GM23338 (cell line): Measurements from ENCODE around the gene PLEKHJ1.

Experiments used
- CREB1 ChIP-seq: fragments of 250-450 bp; sonication (Bioruptor Pico); IDR thresholded peaks from 2 replicates; pipeline ENCODE4 v1.5.0; 2020; ENCODE audit warnings: low read depth, mild to moderate bottlenecking, moderate library complexity
- CTCF ChIP-seq, 2 experiments: fragments of 200-600 bp in 1 of 2; sonication (generic) in 1 of 2; conservative IDR thresholded peaks; 2 replicates each; pipeline versions ENCODE4 v1.5.1 to v1.6.1; 2016 to 2017; ENCODE audit warnings: antibody characterized with exemption in 2 of 2, low read depth in 2 of 2, mild to moderate bottlenecking in 2 of 2, moderate library complexity in 1 of 2
- ETS1 ChIP-seq: IDR thresholded peaks from 2 replicates; pipeline ENCODE4 v1.6.1; 2016; ENCODE audit warnings: antibody characterized with exemption
- EZH2 ChIP-seq: fragments of 200-600 bp; sonication (generic); IDR thresholded peaks from one replicate; pipeline ENCODE4 v1.8.0; 2017; ENCODE audit warnings: antibody characterized with exemption, mild to moderate bottlenecking, low read depth; ENCODE audit not compliant: unreplicated experiment
- NANOG ChIP-seq: IDR thresholded peaks from 2 replicates; pipeline ENCODE4 v1.6.1; 2016; ENCODE audit warnings: antibody characterized with exemption, borderline replicate concordance
- POLR2AphosphoS5 ChIP-seq: IDR thresholded peaks from 2 replicates; pipeline ENCODE4 v1.6.1; 2016; ENCODE audit warnings: antibody characterized with exemption, low read depth
- REST ChIP-seq: IDR thresholded peaks from one replicate; pipeline ENCODE4 v1.6.1; 2018; ENCODE audit warnings: antibody characterized with exemption; ENCODE audit not compliant: unreplicated experiment
- ZNF114 ChIP-seq: fragments of 250-450 bp; sonication (Bioruptor Pico); IDR thresholded peaks from 2 replicates; pipeline ENCODE4 v1.5.0; 2020; ENCODE audit warnings: mild to moderate bottlenecking, moderate library complexity

- no peak for TF ChIP-seq CTCF (conservative IDR thresholded peaks at IDR 0.05; ENCODE audit: low read depth in 2 of 2)
- TF ChIP-seq EZH2: no peak
- TF ChIP-seq ETS1: no peak
- TF ChIP-seq POLR2AphosphoS5: no peak
- TF ChIP-seq NANOG: no peak
- no peak for TF ChIP-seq REST
- no peak for TF ChIP-seq CREB1 (CRISPR knock-in tag)
- TF ChIP-seq ZNF114 (CRISPR knock-in tag): no peak
Observed at GRCh38 chr19:2268861-2269243, 32.7 kb upstream of the PLEKHJ1 start.
